Neural progenitor cell (in vitro differentiated cells): Measurements from ENCODE around the gene ERO1B.

Source experiments
- EZH2 ChIP-seq: fragments of 200-600 bp; sonication (generic); IDR thresholded peaks from 2 replicates; pipeline ENCODE4 v1.6.1; 2017; ENCODE audit warnings: antibody characterized with exemption, mild to moderate bottlenecking, moderate library complexity
- TF ChIP-seq, protein P1 (sequence below): fragments of 200-600 bp; sonication (generic); IDR thresholded peaks from 2 replicates; pipeline ENCODE4 v1.5.1; 2017; ENCODE audit warnings: antibody characterized with exemption, mild to moderate bottlenecking

DNA sequence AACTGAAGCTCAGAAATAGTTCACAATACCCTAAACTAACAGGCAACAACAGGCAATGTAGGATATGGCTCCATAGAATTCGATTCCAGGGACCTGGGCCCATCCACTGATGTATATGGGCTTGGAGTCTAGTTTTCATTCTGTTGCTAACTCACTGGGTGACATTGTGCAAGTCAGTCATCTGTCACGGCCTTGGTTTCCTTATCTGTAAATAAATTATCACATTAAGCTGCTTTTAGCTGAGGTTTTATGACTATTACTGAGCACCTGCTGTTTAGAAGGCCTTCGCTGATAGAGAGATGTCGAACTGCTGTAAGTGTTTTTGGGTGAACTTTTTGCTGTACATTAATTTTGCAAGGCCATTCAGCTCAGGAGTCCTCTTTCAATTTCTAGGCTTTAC lies 22.9 kb upstream of the ERO1B start:
- no peak for TF ChIP-seq EZH2
- TF ChIP-seq, protein P1, sequence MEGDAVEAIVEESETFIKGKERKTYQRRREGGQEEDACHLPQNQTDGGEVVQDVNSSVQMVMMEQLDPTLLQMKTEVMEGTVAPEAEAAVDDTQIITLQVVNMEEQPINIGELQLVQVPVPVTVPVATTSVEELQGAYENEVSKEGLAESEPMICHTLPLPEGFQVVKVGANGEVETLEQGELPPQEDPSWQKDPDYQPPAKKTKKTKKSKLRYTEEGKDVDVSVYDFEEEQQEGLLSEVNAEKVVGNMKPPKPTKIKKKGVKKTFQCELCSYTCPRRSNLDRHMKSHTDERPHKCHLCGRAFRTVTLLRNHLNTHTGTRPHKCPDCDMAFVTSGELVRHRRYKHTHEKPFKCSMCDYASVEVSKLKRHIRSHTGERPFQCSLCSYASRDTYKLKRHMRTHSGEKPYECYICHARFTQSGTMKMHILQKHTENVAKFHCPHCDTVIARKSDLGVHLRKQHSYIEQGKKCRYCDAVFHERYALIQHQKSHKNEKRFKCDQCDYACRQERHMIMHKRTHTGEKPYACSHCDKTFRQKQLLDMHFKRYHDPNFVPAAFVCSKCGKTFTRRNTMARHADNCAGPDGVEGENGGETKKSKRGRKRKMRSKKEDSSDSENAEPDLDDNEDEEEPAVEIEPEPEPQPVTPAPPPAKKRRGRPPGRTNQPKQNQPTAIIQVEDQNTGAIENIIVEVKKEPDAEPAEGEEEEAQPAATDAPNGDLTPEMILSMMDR = no peak
